Panc1 (cell line): Measurements from ENCODE around the gene PSEN2. TPM values are rescaled to one million over a fixed set of nuclear protein-coding genes. Genes with fewer than 3 reads are reported as not detected.

ENCODE experiments used
- ATAC-seq: fragments of 200-7000 bp; cut with Tn5 transposase; 2 replicates; pipeline ENCODE4 v1.9.1; 2020; ENCODE audit warnings: mild to moderate bottlenecking, moderate library complexity
- BruUV-seq: library from RNA; stranded (reverse); fragments of 400-500 nt; replicated peaks from 2 replicates; lab custom pipeline; 2021; lab: Mats Ljungman, UMichigan
- CTCF ChIA-PET: fragments of 300-600 bp; sonication (Branson Sonifier 250); formaldehyde crosslinking; loops from one replicate; lab custom pipeline; 2022; ENCODE audit warnings: antibody characterized with exemption; lab: Charles Lee
- POLR2A ChIA-PET: fragments of 300-600 bp; sonication (Branson Sonifier 250); formaldehyde crosslinking; loops from one replicate; lab custom pipeline; 2022; ENCODE audit warnings: antibody characterized with exemption; lab: Charles Lee
- DNase-seq: peaks from one replicate; pipeline ENCODE4 v3.0.0-alpha.2; 2010; ENCODE audit warnings: low read depth, low spot score
- H3K27ac ChIP-seq: 2 replicates; pipeline ENCODE4 v1.5.1; 2011; ENCODE audit warnings: mild to moderate bottlenecking, low read length, inconsistent platforms
- H3K27me3 ChIP-seq: fragments of 200-500 bp; sonication (Bioruptor generic); 2 replicates; pipeline ENCODE4 v1.6.0; 2014; ENCODE audit warnings: low read length, inconsistent platforms; ENCODE audit not compliant: control insufficient read depth, insufficient read depth
- H3K36me3 ChIP-seq: fragments of 200-500 bp; sonication (Bioruptor generic); 2 replicates; pipeline ENCODE4 v1.5.1; 2014; ENCODE audit warnings: inconsistent platforms, mild to moderate bottlenecking, low read length, moderate library complexity; ENCODE audit not compliant: control insufficient read depth, insufficient read depth
- H3K4me1 ChIP-seq: 2 replicates; pipeline ENCODE4 v1.5.1; 2011; ENCODE audit warnings: inconsistent platforms, mild to moderate bottlenecking, low read length, moderate library complexity; ENCODE audit not compliant: control insufficient read depth, insufficient read depth
- H3K4me3 ChIP-seq, 2 experiments: 2 replicates each; pipeline ENCODE4 v1.5.1; 2011 to 2012; ENCODE audit warnings: low read depth in 2 of 2, low read length in 2 of 2, mild to moderate bottlenecking in 2 of 2, inconsistent platforms in 1 of 2, moderate library complexity in 1 of 2
- H3K9me3 ChIP-seq: fragments of 200-500 bp; sonication (Bioruptor generic); 2 replicates; pipeline ENCODE4 v1.5.1; 2014; ENCODE audit warnings: low read depth, mild to moderate bottlenecking, inconsistent platforms, low read length, moderate library complexity; ENCODE audit not compliant: control insufficient read depth, insufficient read depth
- CTCF ChIP-seq: fragments of 450-650 bp; IDR thresholded peaks from 2 replicates; pipeline ENCODE4 v1.5.1; 2017; ENCODE audit warnings: mild to moderate bottlenecking
- POLR2AphosphoS5 ChIP-seq: IDR thresholded peaks from 2 replicates; pipeline ENCODE4 v1.6.1; 2012; ENCODE audit warnings: mild to moderate bottlenecking, low read depth, low read length, moderate library complexity
- REST ChIP-seq, 2 experiments: IDR thresholded peaks; 2 replicates each; pipeline ENCODE4 v1.6.1; 2011 to 2012; ENCODE audit warnings: low read depth in 2 of 2, control low read depth in 1 of 2, low read length in 1 of 2, mild to moderate bottlenecking in 1 of 2, moderate library complexity in 1 of 2; ENCODE audit not compliant: insufficient read depth in 1 of 2
- SIN3A ChIP-seq: IDR thresholded peaks from 2 replicates; pipeline ENCODE4 v1.6.1; 2012; ENCODE audit warnings: low read depth, mild to moderate bottlenecking, low read length, moderate library complexity, borderline replicate concordance; ENCODE audit not compliant: insufficient read depth
- TCF7L2 ChIP-seq: IDR thresholded peaks from 2 replicates; pipeline ENCODE4 v1.6.1; 2011; ENCODE audit warnings: mild to moderate bottlenecking, low read depth, low read length, inconsistent platforms
- in situ Hi-C: cut with HindIII; loops from 2 replicates; pipeline ENCODE4 v1.10.0; 2016; ENCODE audit warnings: low sequenced_read_pairs, low pct_unique_long_range_greater_than_20kb
- intact Hi-C: fragments of 100-400 bp; cut with micrococcal nuclease; formaldehyde crosslinking; loops from one replicate; pipeline ENCODE4 v1.10.0; 2022; ENCODE audit not compliant: unreplicated experiment
- total RNA-seq: library from RNA; stranded (reverse); gene quantifications from one replicate; pipeline ENCODE4 v1.2.1, GENCODE V29; 2021; ENCODE audit not compliant: unreplicated experiment

PSEN2 gene
- total RNA-seq, 1 experiment from 2014 or later, result 33.3 TPM

DNA sequence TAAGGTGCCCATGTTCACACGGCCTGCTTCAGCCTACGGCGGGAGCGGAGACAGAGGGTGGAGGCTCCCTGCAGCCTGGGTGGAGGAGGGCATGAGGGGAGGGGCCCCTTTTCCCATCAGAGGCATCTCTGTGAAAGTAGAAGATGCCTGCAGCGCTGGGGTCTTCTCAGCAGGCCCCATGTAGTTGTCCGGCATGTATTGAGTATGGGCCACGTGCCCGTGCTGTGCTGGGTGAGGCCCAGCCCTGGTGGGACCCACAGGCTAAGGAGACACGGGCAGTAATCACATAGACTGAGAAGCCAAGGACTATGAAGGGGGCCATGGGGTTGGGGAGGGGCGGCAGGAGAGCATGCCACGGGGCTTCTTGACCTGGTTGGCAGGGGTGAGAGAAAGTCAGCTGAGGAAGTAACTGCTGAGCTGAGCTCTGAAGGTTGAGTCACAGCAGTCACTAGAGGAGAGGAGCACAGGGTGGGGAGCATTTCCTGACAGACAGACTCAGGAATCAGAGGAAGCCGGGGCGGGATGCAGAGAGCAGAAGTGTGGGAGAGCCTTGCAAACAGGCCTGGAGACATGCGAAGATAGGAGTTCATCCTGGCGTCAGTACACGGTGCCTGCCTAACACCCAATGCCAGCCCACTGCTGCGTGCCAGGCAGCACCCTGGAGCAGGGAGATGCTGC is 21.6 kb downstream of the PSEN2 start:
- DNase-seq, result no peak
- Histone ChIP-seq H3K27me3 (no peaks in the 10 kb centered on the region), H3K27ac (no peak overlapping the region), H3K9me3 (no peaks in the 10 kb centered on the region), H3K36me3 (no peaks in the 10 kb centered on the region), H3K4me1 (no peaks in the 10 kb centered on the region), H3K4me3 (no peak overlapping the region)
- BruUV-seq, result no TSS peak
- in situ Hi-C loops, result no loop called here
- ATAC-seq, result no peak
- TF ChIP-seq TCF7L2, result no peak
- TF ChIP-seq SIN3A, result no peak
- TF ChIP-seq CTCF, result no peak
- TF ChIP-seq REST (IDR thresholded peaks at IDR 0.05; ENCODE audit: insufficient read depth in 1 of 2, low read depth in 2 of 2, low read length in 1 of 2), result no peak
- TF ChIP-seq POLR2AphosphoS5, result no peak
- POLR2A ChIA-PET, result no interaction called here
- intact Hi-C loops, result no loop called here
- CTCF ChIA-PET, result no interaction called here

- no peaks in the 10 kb centered on the region for H3K4me1 ChIP-seq
- H3K9me3 ChIP-seq, result no peaks in the 10 kb centered on the region
- intact Hi-C loops, result no loop called here
- DNase-seq (no peak), ATAC-seq (no peak)
- POLR2A ChIA-PET, result no interaction called here
- no peaks in the 10 kb centered on the region for H3K27me3 ChIP-seq
- H3K4me3 ChIP-seq, result no peak overlapping the region
- in situ Hi-C loops, result no loop called here
- TF ChIP-seq TCF7L2, result no peak
- no peak for TF ChIP-seq POLR2AphosphoS5
- TF ChIP-seq CTCF, result no peak
- TF ChIP-seq SIN3A, result no peak
- no peak for TF ChIP-seq REST (IDR thresholded peaks at IDR 0.05; ENCODE audit: insufficient read depth in 1 of 2, low read depth in 2 of 2, low read length in 1 of 2)
- no peak overlapping the region for H3K27ac ChIP-seq
- H3K36me3 ChIP-seq, result no peaks in the 10 kb centered on the region
- no TSS peak for BruUV-seq
- CTCF ChIA-PET, result no interaction called here
These were observed 22.1 kb downstream of the PSEN2 start for GRCh38 chr1:226892524-226892875.
